B cell (primary cell): ENCODE data around the gene THSD7A. TPM values are rescaled to one million over a fixed set of nuclear protein-coding genes. Genes with fewer than 3 reads are reported as not detected.

ENCODE experiments used
- ATAC-seq: fragments of 200-7000 bp; cut with Tn5 transposase; one replicate; pipeline ENCODE4 v1.10.0; 2021; ENCODE audit warnings: low read depth, mild to moderate bottlenecking, moderate number of reproducible peaks, moderate library complexity
- CTCF ChIA-PET: fragments of 350-600 bp; sonication (Branson Sonifier 250); formaldehyde crosslinking; loops from one replicate; lab custom pipeline; 2021; ENCODE audit warnings: antibody characterized with exemption, inconsistent platforms; lab: Charles Lee
- POLR2A ChIA-PET: fragments of 350-600 bp; sonication (Branson Sonifier 250); formaldehyde crosslinking; loops from one replicate; lab custom pipeline; 2021; ENCODE audit warnings: antibody characterized with exemption; lab: Charles Lee
- DNase-seq: peaks from one replicate; pipeline ENCODE4 v3.0.0; 2013
- H2AFZ ChIP-seq: 2 replicates; pipeline ENCODE4 v1.6.1; 2012; ENCODE audit warnings: mild to moderate bottlenecking, low read depth, low read length; ENCODE audit not compliant: insufficient read depth, poor library complexity, severe bottlenecking
- H3K27ac ChIP-seq, 2 donors: 1 replicate in 1 of 2; 2 replicates in 1 of 2; pipeline ENCODE4 v1.5.1; 2012 to 2013; ENCODE audit warnings: low read length in 2 of 2, mild to moderate bottlenecking in 2 of 2, moderate library complexity in 1 of 2
- H3K27me3 ChIP-seq, 4 experiments: fragments of 200-600 bp in 1 of 4; sonication (generic) in 1 of 4; replicated peaks in 1 of 4; 1 replicate in 2 of 4; 2 replicates in 2 of 4; pipeline versions ENCODE4 v1.6.1 to v1.7.0; 2013 to 2016; ENCODE audit warnings: low read length in 3 of 4, mild to moderate bottlenecking in 2 of 4, mixed read lengths in 1 of 4, moderate library complexity in 1 of 4; ENCODE audit not compliant: insufficient read depth in 4 of 4, control insufficient read depth in 3 of 4; ENCODE audit errors: control extremely low read depth in 1 of 4
- H3K36me3 ChIP-seq, 2 experiments: replicated peaks in 1 of 2; 1 replicate in 1 of 2; 2 replicates in 1 of 2; pipeline versions ENCODE4 v1.6.1 to v1.7.1; 2013; ENCODE audit warnings: low read length in 1 of 2; ENCODE audit not compliant: insufficient read depth in 2 of 2, control insufficient read depth in 1 of 2; ENCODE audit errors: control extremely low read depth in 1 of 2, extremely low read depth in 1 of 2
- H3K4me1 ChIP-seq, 2 donors: fragments of 200-600 bp in 1 of 2; sonication (generic) in 1 of 2; 1 replicate in 1 of 2; 2 replicates in 1 of 2; pipeline versions ENCODE4 v1.5.1 to v1.6.1; 2013 to 2017; ENCODE audit warnings: low read length in 2 of 2; ENCODE audit not compliant: control insufficient read depth in 2 of 2, insufficient read depth in 2 of 2
- H3K4me2 ChIP-seq: replicated peaks from 2 replicates; pipeline ENCODE3; 2012; ENCODE audit warnings: mild to moderate bottlenecking, low read depth, low read length; ENCODE audit not compliant: poor library complexity, severe bottlenecking
- H3K4me3 ChIP-seq, 5 experiments: fragments of 200-600 bp in 1 of 5; sonication (generic) in 1 of 5; 1 replicate in 3 of 5; 2 replicates in 2 of 5; pipeline versions ENCODE4 v1.5.1 to v1.7.0; 2011 to 2016; ENCODE audit warnings: low read length in 4 of 5, mild to moderate bottlenecking in 4 of 5, low read depth in 2 of 5, control low read depth in 1 of 5, moderate library complexity in 1 of 5; ENCODE audit not compliant: insufficient read depth in 1 of 5; ENCODE audit errors: control extremely low read depth in 1 of 5, extremely low read depth in 1 of 5
- H3K79me2 ChIP-seq: fragments of 200-600 bp; sonication (generic); one replicate; pipeline ENCODE4 v1.6.0; 2016; ENCODE audit warnings: low read length; ENCODE audit not compliant: control insufficient read depth, insufficient read depth
- H3K9ac ChIP-seq: fragments of 200-600 bp; sonication (generic); 2 replicates; pipeline ENCODE4 v1.6.1; 2017; ENCODE audit warnings: mild to moderate bottlenecking, low read length, moderate library complexity
- H3K9me3 ChIP-seq, 3 donors: one replicate each; pipeline versions ENCODE4 v1.6.1 to v1.7.1; 2013; ENCODE audit warnings: low read length in 2 of 3; ENCODE audit not compliant: control insufficient read depth in 2 of 3, insufficient read depth in 1 of 3; ENCODE audit errors: control extremely low read depth in 1 of 3
- H4K20me1 ChIP-seq: 2 replicates; pipeline ENCODE4 v1.6.0; 2012; ENCODE audit warnings: mild to moderate bottlenecking, low read length; ENCODE audit not compliant: insufficient read depth, control insufficient read depth, poor library complexity, severe bottlenecking
- H3K27ac Mint-ChIP-seq: one replicate; pipeline ENCODE4 v1.8.0; 2021; ENCODE audit warnings: mixed read lengths
- H3K27me3 Mint-ChIP-seq: one replicate; pipeline ENCODE4 v1.8.0; 2021; ENCODE audit warnings: mixed read lengths
- H3K4me1 Mint-ChIP-seq: one replicate; pipeline ENCODE4 v1.8.0; 2021; ENCODE audit warnings: mixed read lengths
- H3K4me3 Mint-ChIP-seq: one replicate; pipeline ENCODE4 v1.8.0; 2021; ENCODE audit warnings: mixed read lengths
- H3K9me3 Mint-ChIP-seq: one replicate; pipeline ENCODE4 v1.8.0; 2022; ENCODE audit warnings: mixed read lengths; ENCODE audit not compliant: insufficient read depth
- EZH2 ChIP-seq: IDR thresholded peaks from 2 replicates; pipeline ENCODE4 v1.6.1; 2012; ENCODE audit warnings: borderline replicate concordance, low read depth, mild to moderate bottlenecking, moderate library complexity, low read length; ENCODE audit not compliant: insufficient read depth, poor library complexity, severe bottlenecking
- WGBS: methylation state at CpG from one replicate; pipeline ENCODE4 v1.1.5; 2013; ENCODE audit warnings: missing lambda C conversion rate; ENCODE audit not compliant: insufficient coverage; 5-methylcytosine and 5-hydroxymethylcytosine counted together
- intact Hi-C: fragments of 100-400 bp; cut with micrococcal nuclease; formaldehyde crosslinking; loops from one replicate; pipeline ENCODE4 v1.10.0; 2022
- polyA plus RNA-seq: library from polyadenylated mRNA; depleted of rRNA; stranded (reverse); fragments of >200 nt; gene quantifications from 2 replicates; pipeline ENCODE4 v1.2.3, GENCODE V29; 2012
- total RNA-seq, 2 donors: library from RNA; stranded (reverse); fragments of 120-200 nt in 1 of 2; gene quantifications; 1 replicate in 1 of 2; 2 replicates in 1 of 2; pipeline versions ENCODE4 v1.2.3 to v1.2.4, GENCODE V29; 2013 to 2022
- TF ChIP-seq, protein P1 (sequence below): fragments of 200-600 bp; IDR thresholded peaks from one replicate; pipeline ENCODE4 v1.8.0; 2022; ENCODE audit warnings: antibody characterized with exemption, mild to moderate bottlenecking

THSD7A gene
- total and polyA plus RNA-seq, 2 donors (not counting 1 experiment from before 2014, with no cell fraction given): not detected

DNA sequence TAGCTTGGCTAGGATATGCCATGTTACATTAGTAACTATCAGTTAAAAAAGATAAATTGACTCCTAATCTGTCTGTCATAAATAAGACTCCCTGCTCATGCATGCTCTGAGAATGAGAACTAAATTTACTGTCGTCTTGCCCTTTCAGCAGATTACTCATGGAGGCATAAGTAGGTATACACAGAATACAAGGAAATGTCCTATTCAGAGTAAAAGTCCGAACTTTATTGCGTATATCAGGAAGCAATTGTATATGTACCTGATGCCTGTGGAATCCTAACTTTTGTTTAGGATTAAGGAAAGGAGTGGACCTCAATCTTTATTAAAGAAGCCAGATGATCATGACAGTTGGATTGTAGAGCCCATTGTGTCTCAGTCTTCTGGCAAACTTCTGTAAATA is 118.6 kb downstream of the THSD7A start:
- TF ChIP-seq, protein P1, sequence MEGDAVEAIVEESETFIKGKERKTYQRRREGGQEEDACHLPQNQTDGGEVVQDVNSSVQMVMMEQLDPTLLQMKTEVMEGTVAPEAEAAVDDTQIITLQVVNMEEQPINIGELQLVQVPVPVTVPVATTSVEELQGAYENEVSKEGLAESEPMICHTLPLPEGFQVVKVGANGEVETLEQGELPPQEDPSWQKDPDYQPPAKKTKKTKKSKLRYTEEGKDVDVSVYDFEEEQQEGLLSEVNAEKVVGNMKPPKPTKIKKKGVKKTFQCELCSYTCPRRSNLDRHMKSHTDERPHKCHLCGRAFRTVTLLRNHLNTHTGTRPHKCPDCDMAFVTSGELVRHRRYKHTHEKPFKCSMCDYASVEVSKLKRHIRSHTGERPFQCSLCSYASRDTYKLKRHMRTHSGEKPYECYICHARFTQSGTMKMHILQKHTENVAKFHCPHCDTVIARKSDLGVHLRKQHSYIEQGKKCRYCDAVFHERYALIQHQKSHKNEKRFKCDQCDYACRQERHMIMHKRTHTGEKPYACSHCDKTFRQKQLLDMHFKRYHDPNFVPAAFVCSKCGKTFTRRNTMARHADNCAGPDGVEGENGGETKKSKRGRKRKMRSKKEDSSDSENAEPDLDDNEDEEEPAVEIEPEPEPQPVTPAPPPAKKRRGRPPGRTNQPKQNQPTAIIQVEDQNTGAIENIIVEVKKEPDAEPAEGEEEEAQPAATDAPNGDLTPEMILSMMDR: no peak
- no peak for TF ChIP-seq EZH2
- H3K27ac ChIP-seq: no peak overlapping the region
- H3K4me1 ChIP-seq: no peaks in the 10 kb centered on the region
- ChIA-PET CTCF (no interaction called here), POLR2A (no interaction called here)
- H4K20me1 ChIP-seq: no peaks in the 10 kb centered on the region
- Mint-ChIP-seq H3K9me3 (no peaks in the 10 kb centered on the region), H3K4me1 (no peaks in the 10 kb centered on the region), H3K27me3 (no peaks in the 10 kb centered on the region), H3K27ac (no peak overlapping the region), H3K4me3 (no peak overlapping the region)
- intact Hi-C loops: no loop called here
- H3K36me3 ChIP-seq: no peaks in the 10 kb centered on the region
- no peak overlapping the region for H2AFZ ChIP-seq
- no peaks in the 10 kb centered on the region for H3K9me3 ChIP-seq
- DNase-seq (no peak), ATAC-seq (no peak)
- H3K79me2 ChIP-seq: no peaks in the 10 kb centered on the region
- no peaks in the 10 kb centered on the region for H3K27me3 ChIP-seq
- WGBS: no CpG with 5 or more reads among the region's 3 CpGs
- no peak overlapping the region for H3K9ac ChIP-seq
- no peak overlapping the region for H3K4me3 ChIP-seq
- H3K4me2 ChIP-seq: no peak overlapping the region

DNA sequence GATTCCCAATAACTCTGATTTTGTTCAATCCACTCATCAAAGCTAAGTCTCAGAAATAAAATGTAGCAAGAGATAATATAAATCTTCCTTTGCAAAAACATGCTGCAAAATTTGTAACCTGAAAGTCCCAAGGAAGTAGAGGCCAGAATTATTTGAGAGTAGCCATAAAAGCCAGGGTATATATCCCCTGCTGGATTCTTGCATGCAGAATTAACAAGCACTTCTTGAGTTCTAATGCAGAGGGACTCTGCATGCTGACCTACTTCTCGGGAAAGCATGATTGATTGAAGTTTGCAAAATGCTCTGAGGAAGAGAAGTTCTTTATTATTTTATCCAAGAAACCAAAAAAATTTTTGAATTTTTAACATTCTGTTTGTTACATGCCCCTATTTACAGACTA is 121.6 kb downstream of the THSD7A start:
- Mint-ChIP-seq H3K27me3 (no peaks in the 10 kb centered on the region), H3K4me1 (no peaks in the 10 kb centered on the region), H3K4me3 (no peak overlapping the region), H3K27ac (no peak overlapping the region), H3K9me3 (no peaks in the 10 kb centered on the region)
- Histone ChIP-seq H3K9ac (no peak overlapping the region), H4K20me1 (no peaks in the 10 kb centered on the region), H3K4me3 (no peak overlapping the region), H3K4me1 (no peaks in the 10 kb centered on the region), H3K27ac (no peak overlapping the region), H3K9me3 (no peaks in the 10 kb centered on the region), H2AFZ (no peak overlapping the region), H3K4me2 (no peak overlapping the region), H3K27me3 (no peaks in the 10 kb centered on the region), H3K36me3 (no peaks in the 10 kb centered on the region), H3K79me2 (no peaks in the 10 kb centered on the region)
- ATAC-seq: no peak
- ChIA-PET CTCF (no interaction called here), POLR2A (no interaction called here)
- TF ChIP-seq, protein P1: no peak
- TF ChIP-seq EZH2: no peak
- no peak for DNase-seq
- WGBS: no CpG with 5 or more reads among the region's 1 CpG
- intact Hi-C loops: no loop called here
